Amniotic stem cell (primary cell): ENCODE measurements around the gene CEP112.

Experiments used
- DNase-seq: peaks from one replicate; lab custom pipeline; 2025; lab: John Stamatoyannopoulos, UW

CEP112 gene

GRCh38 chr17:65931246-65932149 is 260.4 kb downstream of the CEP112 start:
- no peak for DNase-seq

- no peak for DNase-seq
These were observed 261.7 kb downstream of the CEP112 start for GRCh38 chr17:65930140-65930730.

- no peak for DNase-seq
These were observed 265.3 kb downstream of the CEP112 start for GRCh38 chr17:65926599-65926998.

GRCh38 chr17:65925606-65926307 is 266.2 kb downstream of the CEP112 start:
- no peak for DNase-seq

- no peak for DNase-seq
These were observed 270.9 kb downstream of the CEP112 start for GRCh38 chr17:65920996-65921395.

- DNase-seq: no peak
These were observed 273.0 kb downstream of the CEP112 start for GRCh38 chr17:65918916-65919315.

- DNase-seq: no peak
These were observed 273.4 kb downstream of the CEP112 start for GRCh38 chr17:65918500-65918899.

- DNase-seq: no peak
These were observed 274.4 kb downstream of the CEP112 start for GRCh38 chr17:65917560-65917959.

- DNase-seq: no peak
These were observed 275.5 kb downstream of the CEP112 start for GRCh38 chr17:65916425-65916824.

GRCh38 chr17:65914784-65915342 is 277.1 kb downstream of the CEP112 start:
- no peak for DNase-seq

GRCh38 chr17:65913326-65913850 is 278.5 kb downstream of the CEP112 start:
- DNase-seq: no peak

- DNase-seq: no peak
These were observed 281.1 kb downstream of the CEP112 start for GRCh38 chr17:65910836-65911235.

- no peak for DNase-seq
These were observed 289.0 kb downstream of the CEP112 start for GRCh38 chr17:65902831-65903522.

- DNase-seq: no peak
These were observed 289.8 kb downstream of the CEP112 start for GRCh38 chr17:65902155-65902554.

- DNase-seq: no peak
These were observed 290.5 kb downstream of the CEP112 start for GRCh38 chr17:65901394-65901793.

GRCh38 chr17:65900216-65900615 is 291.7 kb downstream of the CEP112 start:
- no peak for DNase-seq

GRCh38 chr17:65898651-65899050 is 293.3 kb downstream of the CEP112 start:
- DNase-seq: no peak

- no peak for DNase-seq
These were observed 295.0 kb downstream of the CEP112 start for GRCh38 chr17:65896889-65897288.

GRCh38 chr17:65895969-65896368 is 296.0 kb downstream of the CEP112 start:
- no peak for DNase-seq

GRCh38 chr17:65893692-65894279 is 298.1 kb downstream of the CEP112 start:
- no peak for DNase-seq

GRCh38 chr17:65892912-65893377 is 299.0 kb downstream of the CEP112 start:
- no peak for DNase-seq
